Measurements from ENCODE around the gene KCTD19. TPM values are rescaled to one million over a fixed set of nuclear protein-coding genes. Genes with fewer than 3 reads are reported as not detected.

Gene KCTD19
- total and polyA plus RNA-seq, 4 donors: 0.50 to 2.7 (median 1.6) TPM

DNA sequence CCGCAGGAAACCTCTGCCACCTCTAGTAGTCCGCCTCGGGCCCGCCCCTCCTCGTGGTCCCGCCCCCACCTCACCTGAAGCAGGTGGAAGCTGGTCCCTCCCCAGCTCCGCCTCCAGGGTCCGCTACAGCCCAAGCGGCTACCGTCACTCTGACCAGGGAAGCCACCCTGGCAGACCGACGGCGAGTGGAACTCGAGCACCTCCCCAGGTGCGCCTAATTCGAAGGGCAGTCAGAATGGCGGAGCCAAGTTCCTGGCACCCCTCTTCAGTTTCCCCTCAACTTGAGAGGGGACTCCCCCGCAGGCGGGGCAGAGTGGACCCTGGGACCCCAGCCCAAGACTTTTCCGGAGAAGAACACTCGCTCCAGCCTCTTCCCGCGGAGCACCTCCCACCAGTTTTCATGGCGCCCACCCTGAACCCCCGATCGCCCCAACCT is 79.8 kb downstream of the KCTD19 start:
- Histone ChIP-seq H3K36me3 (ENCODE audit: control insufficient read depth, insufficient read depth, low read length) (no peaks in the 10 kb centered on the region), H3K4me3 (ENCODE audit: low read depth, low read length) (peak overlapping the region; percentile 72), H3K9me3 (ENCODE audit: control insufficient read depth, insufficient read depth, low read length) (no peaks in the 10 kb centered on the region), H3K27ac (ENCODE audit: low read depth, low read length) (peak overlapping the region; percentile 87), H3K27me3 (ENCODE audit: control insufficient read depth, insufficient read depth, low read length) (peaks cover 8% of the 10 kb centered on the region), H3K4me1 (ENCODE audit: control insufficient read depth, insufficient read depth, low read length) (peaks cover 48% of the 10 kb centered on the region)
- 0% methylated on average over 26 of the region's 26 CpGs for WGBS (ENCODE audit: insufficient coverage)
- peak in 1 of 6 donors; percentile 36 for DNase-seq (ENCODE audit: low read depth in 4 of 6, low spot score in 6 of 6)

DNA sequence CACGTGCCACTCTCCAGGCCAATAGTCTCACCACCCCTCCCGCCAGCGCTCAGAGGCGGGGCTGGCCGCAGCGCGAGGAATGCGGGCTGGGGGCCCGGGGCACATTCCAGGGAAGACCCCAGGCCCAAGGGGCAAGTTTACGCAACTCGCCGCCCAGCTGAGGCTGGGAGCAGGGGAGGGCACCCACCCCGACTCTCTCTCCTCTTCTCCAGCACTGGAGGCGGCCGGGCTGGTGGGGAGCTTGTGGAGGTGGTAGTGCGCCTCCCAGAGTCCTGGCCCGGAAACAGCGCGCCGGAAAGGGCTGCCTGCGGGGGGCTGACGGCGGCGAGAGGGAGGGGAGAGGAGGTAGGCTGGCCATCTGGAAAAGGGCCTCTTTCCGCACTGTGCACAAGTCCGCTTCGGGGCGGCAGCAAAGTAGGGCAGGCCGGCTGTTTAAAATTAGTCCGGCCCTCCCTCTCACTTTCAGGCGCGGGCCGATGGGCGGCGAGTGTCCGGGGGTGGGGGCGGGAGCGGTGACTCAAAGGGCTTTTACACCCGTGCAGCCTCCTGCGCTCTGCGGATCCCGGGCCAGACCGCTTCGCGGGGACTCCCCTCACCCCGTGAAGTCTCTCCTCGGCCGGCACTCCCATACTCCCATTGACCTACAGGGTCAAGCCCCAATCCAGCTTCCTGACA is 80.3 kb downstream of the KCTD19 start:
- Histone ChIP-seq H3K9me3 (ENCODE audit: control insufficient read depth, insufficient read depth, low read length) (no peaks in the 10 kb centered on the region), H3K27ac (ENCODE audit: low read depth, low read length) (peak overlapping the region; percentile 87), H3K4me1 (ENCODE audit: control insufficient read depth, insufficient read depth, low read length) (peaks cover 49% of the 10 kb centered on the region), H3K27me3 (ENCODE audit: control insufficient read depth, insufficient read depth, low read length) (peaks cover 8% of the 10 kb centered on the region), H3K36me3 (ENCODE audit: control insufficient read depth, insufficient read depth, low read length) (no peaks in the 10 kb centered on the region), H3K4me3 (ENCODE audit: low read depth, low read length) (peak overlapping the region; percentile 72)
- 0% methylated on average over 38 of the region's 48 CpGs for WGBS (ENCODE audit: insufficient coverage)
- peak in 2 of 6 donors; percentile 69 to 84 for DNase-seq (ENCODE audit: low read depth in 4 of 6, low spot score in 6 of 6)

DNA sequence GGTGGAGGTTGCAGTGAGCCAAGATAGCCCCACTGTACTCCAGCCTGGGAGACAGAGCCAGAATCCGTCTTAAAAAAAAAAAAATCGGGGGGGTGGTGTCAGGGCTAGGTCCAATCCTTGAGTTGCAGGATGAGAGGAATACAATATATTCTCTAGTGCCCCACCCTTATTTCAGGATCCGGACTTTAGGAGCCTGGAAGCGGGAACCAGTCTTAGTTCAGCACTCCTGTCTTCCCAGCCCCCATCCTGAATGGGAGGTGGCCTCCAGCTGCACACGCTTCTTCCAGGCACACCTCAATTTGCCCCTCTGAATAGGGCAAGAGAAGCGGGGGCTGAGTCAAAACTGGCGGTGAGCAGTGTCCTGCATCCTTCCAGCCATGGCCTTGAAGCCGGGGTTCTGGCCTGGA is 80.9 kb downstream of the KCTD19 start:
- Histone ChIP-seq H3K4me3 (ENCODE audit: low read depth, low read length) (peak overlapping the region; percentile 72), H3K36me3 (ENCODE audit: control insufficient read depth, insufficient read depth, low read length) (no peaks in the 10 kb centered on the region), H3K27me3 (ENCODE audit: control insufficient read depth, insufficient read depth, low read length) (peaks cover 7% of the 10 kb centered on the region), H3K4me1 (ENCODE audit: control insufficient read depth, insufficient read depth, low read length) (peaks cover 51% of the 10 kb centered on the region), H3K27ac (ENCODE audit: low read depth, low read length) (peak overlapping the region; percentile 87), H3K9me3 (ENCODE audit: control insufficient read depth, insufficient read depth, low read length) (no peaks in the 10 kb centered on the region)
- 16% methylated on average over 6 of the region's 8 CpGs for WGBS (ENCODE audit: insufficient coverage)
- no peak for DNase-seq (ENCODE audit: low read depth in 4 of 6, low spot score in 6 of 6)

DNA sequence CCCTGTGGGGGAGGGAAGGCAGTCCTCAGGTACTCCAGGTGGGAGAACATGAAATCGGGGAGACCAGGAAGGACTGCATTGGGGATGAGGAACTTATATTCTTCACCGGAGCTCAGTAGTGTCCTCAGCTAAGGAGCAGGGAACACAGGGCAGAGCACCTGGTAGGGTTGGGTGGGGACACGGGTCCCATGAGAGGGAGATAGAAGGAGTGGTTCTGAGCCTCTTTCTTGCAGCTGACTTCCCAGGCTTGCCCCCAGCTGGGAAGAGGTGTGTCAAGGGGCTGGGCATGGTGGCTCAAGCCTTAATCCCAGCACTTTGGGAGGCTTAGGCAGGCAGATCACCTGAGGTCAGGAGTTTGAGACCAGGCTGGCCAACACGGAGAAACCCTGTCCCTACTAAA is 81.4 kb downstream of the KCTD19 start:
- Histone ChIP-seq H3K9me3 (ENCODE audit: control insufficient read depth, insufficient read depth, low read length) (no peaks in the 10 kb centered on the region), H3K27me3 (ENCODE audit: control insufficient read depth, insufficient read depth, low read length) (peaks cover 4% of the 10 kb centered on the region), H3K36me3 (ENCODE audit: control insufficient read depth, insufficient read depth, low read length) (no peaks in the 10 kb centered on the region), H3K27ac (ENCODE audit: low read depth, low read length) (peak overlapping the region; percentile 87), H3K4me1 (ENCODE audit: control insufficient read depth, insufficient read depth, low read length) (peaks cover 51% of the 10 kb centered on the region), H3K4me3 (ENCODE audit: low read depth, low read length) (no peak overlapping the region)
- 74% methylated on average over 4 of the region's 4 CpGs for WGBS (ENCODE audit: insufficient coverage)
- no peak for DNase-seq (ENCODE audit: low read depth in 4 of 6, low spot score in 6 of 6)

DNA sequence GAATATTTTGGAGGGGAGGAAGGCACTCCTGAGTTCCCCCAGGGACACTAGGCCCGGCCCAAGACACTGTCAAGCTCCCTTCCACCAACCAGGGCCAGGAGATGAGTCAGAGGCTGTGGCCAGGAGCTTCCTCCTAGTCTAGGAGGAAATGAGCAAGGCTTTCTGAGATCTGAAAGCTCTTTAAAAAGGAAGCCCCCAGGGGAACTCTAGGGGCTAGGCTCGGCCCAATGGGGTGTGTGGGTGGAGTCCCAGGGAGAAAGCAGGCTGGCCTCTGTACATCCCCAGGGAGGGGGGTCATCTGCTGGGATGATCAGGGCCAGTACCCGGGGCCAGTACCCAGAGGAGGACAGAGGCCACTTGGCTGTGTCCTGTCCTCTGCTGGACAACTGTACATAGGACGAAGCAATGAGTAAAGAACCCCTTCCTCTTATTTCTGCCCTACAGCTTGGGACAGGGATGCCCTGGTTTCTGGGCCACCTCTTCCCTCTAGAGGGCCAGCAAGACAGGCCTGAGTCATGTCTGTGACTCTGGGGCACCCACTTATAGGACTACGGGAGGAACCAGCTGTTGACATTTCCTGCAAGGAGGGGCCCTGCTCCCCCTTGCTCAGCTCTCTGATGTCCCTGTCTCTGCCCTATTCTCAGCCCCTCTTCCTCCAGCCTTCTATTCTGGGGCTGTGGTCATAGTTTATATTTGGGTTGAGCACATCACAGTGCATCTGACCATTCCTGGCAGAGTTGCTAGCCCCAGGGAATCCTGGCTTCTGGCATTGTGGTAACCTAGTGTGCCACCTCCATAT is 82.0 kb downstream of the KCTD19 start:
- DNase-seq (ENCODE audit: low read depth in 4 of 6, low spot score in 6 of 6): peak in 1 of 6 donors; percentile 41
- Histone ChIP-seq H3K4me1 (ENCODE audit: control insufficient read depth, insufficient read depth, low read length) (peaks cover 47% of the 10 kb centered on the region), H3K9me3 (ENCODE audit: control insufficient read depth, insufficient read depth, low read length) (no peaks in the 10 kb centered on the region), H3K36me3 (ENCODE audit: control insufficient read depth, insufficient read depth, low read length) (no peaks in the 10 kb centered on the region), H3K27me3 (ENCODE audit: control insufficient read depth, insufficient read depth, low read length) (peaks cover 4% of the 10 kb centered on the region), H3K27ac (ENCODE audit: low read depth, low read length) (peak overlapping the region; percentile 52), H3K4me3 (ENCODE audit: low read depth, low read length) (no peak overlapping the region)
- 69% methylated on average over 3 of the region's 5 CpGs for WGBS (ENCODE audit: insufficient coverage)

DNA sequence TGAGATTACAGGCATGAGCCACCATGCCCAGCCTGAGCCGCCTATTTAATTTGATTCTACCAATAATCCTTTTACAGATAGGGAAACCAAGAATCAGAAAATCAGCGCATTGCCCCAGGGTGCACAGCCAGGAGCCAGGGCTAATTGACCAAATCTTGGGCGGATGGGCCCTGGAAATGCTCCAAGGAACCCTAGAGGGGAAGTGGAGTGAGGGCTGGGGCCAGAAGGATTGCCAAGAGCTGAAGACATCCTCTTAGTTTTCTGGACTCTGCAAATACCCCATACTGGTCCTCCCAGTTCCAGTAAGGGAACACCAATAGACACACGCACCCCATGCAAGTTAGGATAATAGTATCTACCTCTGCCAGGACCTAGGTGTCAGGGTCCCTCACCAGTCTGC is 83.1 kb downstream of the KCTD19 start:
- no peaks in the 10 kb centered on the region for H3K9me3 ChIP-seq (ENCODE audit: control insufficient read depth, insufficient read depth, low read length)
- WGBS (ENCODE audit: insufficient coverage): 100% methylated on average over 3 of the region's 4 CpGs
- H3K4me3 ChIP-seq (ENCODE audit: low read depth, low read length): no peak overlapping the region
- no peaks in the 10 kb centered on the region for H3K27me3 ChIP-seq (ENCODE audit: control insufficient read depth, insufficient read depth, low read length)
- no peak for DNase-seq (ENCODE audit: low read depth in 4 of 6, low spot score in 6 of 6)
- peaks cover 8% of the 10 kb centered on the region for H3K36me3 ChIP-seq (ENCODE audit: control insufficient read depth, insufficient read depth, low read length)
- H3K4me1 ChIP-seq (ENCODE audit: control insufficient read depth, insufficient read depth, low read length): peaks cover 37% of the 10 kb centered on the region
- no peak overlapping the region for H3K27ac ChIP-seq (ENCODE audit: low read depth, low read length)

DNA sequence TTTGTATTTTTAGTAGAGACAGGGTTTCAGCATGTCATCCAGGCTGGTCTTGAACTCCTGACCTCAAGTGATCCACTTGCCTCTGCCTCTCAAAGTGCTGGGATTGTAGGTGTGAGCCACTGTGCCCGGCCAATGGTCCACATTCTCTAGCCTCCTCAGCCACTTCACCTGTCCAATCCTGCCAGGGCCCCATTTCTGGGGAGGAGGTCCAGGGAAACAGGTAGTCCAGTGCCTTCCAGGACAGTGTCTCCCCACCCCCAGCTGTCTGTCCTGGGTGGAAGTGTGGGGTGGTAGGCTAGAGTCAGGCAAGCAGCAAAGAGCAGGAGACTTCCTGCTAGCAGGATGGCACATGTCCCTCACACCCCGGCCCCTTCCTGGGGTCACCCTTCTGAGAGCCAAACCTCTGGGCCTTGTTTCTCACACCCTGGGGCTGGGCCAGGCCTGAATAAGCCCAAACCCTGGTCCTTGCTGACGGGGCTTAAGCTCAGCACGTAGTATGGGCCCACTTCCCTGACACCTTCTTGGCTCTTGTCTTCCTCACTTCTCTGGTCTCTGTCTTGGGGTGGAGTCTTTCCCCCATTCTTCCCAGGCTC is 84.3 kb downstream of the KCTD19 start:
- no peak for DNase-seq (ENCODE audit: low read depth in 4 of 6, low spot score in 6 of 6)
- no peaks in the 10 kb centered on the region for H3K9me3 ChIP-seq (ENCODE audit: control insufficient read depth, insufficient read depth, low read length)
- peaks cover 25% of the 10 kb centered on the region for H3K4me1 ChIP-seq (ENCODE audit: control insufficient read depth, insufficient read depth, low read length)
- WGBS (ENCODE audit: insufficient coverage): 88% methylated on average over 2 of the region's 4 CpGs
- H3K36me3 ChIP-seq (ENCODE audit: control insufficient read depth, insufficient read depth, low read length): peaks cover 18% of the 10 kb centered on the region
- no peaks in the 10 kb centered on the region for H3K27me3 ChIP-seq (ENCODE audit: control insufficient read depth, insufficient read depth, low read length)
- H3K4me3 ChIP-seq (ENCODE audit: low read depth, low read length): no peak overlapping the region
- H3K27ac ChIP-seq (ENCODE audit: low read depth, low read length): no peak overlapping the region

DNA sequence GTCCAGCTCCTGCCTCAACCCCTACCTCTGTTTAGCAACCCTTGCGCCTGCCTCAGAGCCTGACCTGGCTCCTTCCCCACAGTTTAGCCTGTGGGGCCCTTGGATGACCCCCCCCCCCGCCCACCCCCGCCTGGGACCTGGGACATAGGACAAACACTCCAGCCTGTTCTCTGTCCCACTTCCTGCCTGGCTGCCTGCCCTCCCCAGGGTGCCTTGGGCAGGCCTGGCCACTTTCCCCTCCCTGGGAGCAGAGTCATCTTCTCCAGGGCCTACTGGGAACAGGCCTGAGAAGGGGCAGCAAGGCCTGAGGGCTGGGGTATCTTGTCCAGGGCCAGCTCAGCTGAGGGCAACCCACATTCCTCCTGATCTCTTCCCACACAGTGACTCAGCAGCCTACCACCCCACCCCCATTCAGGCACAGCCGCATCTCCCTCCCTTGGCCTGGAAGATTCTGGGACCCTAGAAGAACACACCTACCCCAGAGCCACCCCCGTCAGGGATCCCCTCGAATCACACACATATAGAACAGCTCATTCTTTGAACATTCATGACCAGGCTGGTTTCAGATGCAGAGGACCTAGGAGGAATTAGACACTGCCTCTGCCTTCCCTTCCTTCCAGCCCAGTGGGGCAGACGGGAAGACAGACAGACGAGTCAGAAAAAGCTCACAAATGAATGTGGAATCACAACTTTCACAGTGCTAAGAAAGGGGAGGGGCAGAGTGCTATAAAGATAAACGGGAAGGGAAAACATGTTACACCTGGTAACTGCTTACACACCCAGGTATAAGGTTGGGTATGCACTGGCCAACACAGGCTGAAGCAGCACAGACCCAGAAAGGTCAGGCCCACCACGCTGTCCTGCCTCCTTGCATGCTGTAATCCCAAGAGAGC is 85.3 kb downstream of the KCTD19 start:
- Histone ChIP-seq H3K4me3 (ENCODE audit: low read depth, low read length) (no peak overlapping the region), H3K36me3 (ENCODE audit: control insufficient read depth, insufficient read depth, low read length) (peaks cover 28% of the 10 kb centered on the region), H3K9me3 (ENCODE audit: control insufficient read depth, insufficient read depth, low read length) (no peaks in the 10 kb centered on the region), H3K4me1 (ENCODE audit: control insufficient read depth, insufficient read depth, low read length) (peaks cover 16% of the 10 kb centered on the region), H3K27me3 (ENCODE audit: control insufficient read depth, insufficient read depth, low read length) (no peaks in the 10 kb centered on the region), H3K27ac (ENCODE audit: low read depth, low read length) (no peak overlapping the region)
- DNase-seq (ENCODE audit: low read depth in 4 of 6, low spot score in 6 of 6): no peak
- 79% methylated on average over 4 of the region's 10 CpGs for WGBS (ENCODE audit: insufficient coverage)

DNA sequence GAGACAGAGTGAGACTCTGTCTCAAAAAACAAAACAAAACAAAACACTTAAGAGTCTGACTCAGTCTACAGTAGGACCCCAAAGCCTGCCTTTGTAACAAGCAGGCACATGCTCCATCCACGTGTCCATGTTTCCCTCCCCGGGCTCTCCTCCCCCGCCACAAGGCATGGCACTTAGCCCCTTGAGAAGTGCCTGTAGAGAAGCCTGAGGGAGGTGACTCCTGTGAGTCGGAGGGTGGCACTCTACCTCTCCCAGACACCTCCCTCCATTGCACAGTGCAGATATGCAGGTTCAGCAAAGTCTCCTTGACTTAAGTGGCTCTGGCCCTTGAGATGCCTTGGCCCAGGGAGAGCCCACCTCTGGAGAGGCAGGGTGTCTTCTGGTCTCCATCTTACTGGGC is 86.0 kb downstream of the KCTD19 start:
- no peaks in the 10 kb centered on the region for H3K9me3 ChIP-seq (ENCODE audit: control insufficient read depth, insufficient read depth, low read length)
- DNase-seq (ENCODE audit: low read depth in 4 of 6, low spot score in 6 of 6): no peak
- H3K4me1 ChIP-seq (ENCODE audit: control insufficient read depth, insufficient read depth, low read length): peaks cover 8% of the 10 kb centered on the region
- H3K27me3 ChIP-seq (ENCODE audit: control insufficient read depth, insufficient read depth, low read length): no peaks in the 10 kb centered on the region
- H3K27ac ChIP-seq (ENCODE audit: low read depth, low read length): no peak overlapping the region
- H3K36me3 ChIP-seq (ENCODE audit: control insufficient read depth, insufficient read depth, low read length): peaks cover 36% of the 10 kb centered on the region
- 90% methylated on average over 2 of the region's 4 CpGs for WGBS (ENCODE audit: insufficient coverage)
- no peak overlapping the region for H3K4me3 ChIP-seq (ENCODE audit: low read depth, low read length)
